ENCODE results near the gene ITPR2. TPM values are rescaled to one million over a fixed set of nuclear protein-coding genes. Genes with fewer than 3 reads are reported as not detected.
A peak's percentile ranks its signal among the peaks of the same experiment; 100 is the strongest.

Gene ITPR2
- total RNA-seq, 2 experiments from 2014 or later, result 25.6 to 44.7 TPM

- no peak overlapping the region for H3K4me2 ChIP-seq (ENCODE audit: low read length)
- no peak for TF ChIP-seq EZH2phosphoT487 (IDR thresholded peaks at IDR 0.05; ENCODE audit: borderline replicate concordance, low read depth, low read length)
- TF ChIP-seq, protein P1, sequence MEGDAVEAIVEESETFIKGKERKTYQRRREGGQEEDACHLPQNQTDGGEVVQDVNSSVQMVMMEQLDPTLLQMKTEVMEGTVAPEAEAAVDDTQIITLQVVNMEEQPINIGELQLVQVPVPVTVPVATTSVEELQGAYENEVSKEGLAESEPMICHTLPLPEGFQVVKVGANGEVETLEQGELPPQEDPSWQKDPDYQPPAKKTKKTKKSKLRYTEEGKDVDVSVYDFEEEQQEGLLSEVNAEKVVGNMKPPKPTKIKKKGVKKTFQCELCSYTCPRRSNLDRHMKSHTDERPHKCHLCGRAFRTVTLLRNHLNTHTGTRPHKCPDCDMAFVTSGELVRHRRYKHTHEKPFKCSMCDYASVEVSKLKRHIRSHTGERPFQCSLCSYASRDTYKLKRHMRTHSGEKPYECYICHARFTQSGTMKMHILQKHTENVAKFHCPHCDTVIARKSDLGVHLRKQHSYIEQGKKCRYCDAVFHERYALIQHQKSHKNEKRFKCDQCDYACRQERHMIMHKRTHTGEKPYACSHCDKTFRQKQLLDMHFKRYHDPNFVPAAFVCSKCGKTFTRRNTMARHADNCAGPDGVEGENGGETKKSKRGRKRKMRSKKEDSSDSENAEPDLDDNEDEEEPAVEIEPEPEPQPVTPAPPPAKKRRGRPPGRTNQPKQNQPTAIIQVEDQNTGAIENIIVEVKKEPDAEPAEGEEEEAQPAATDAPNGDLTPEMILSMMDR (conservative IDR thresholded peaks at IDR 0.05; ENCODE audit: low read length), result no peak
- no peaks in the 10 kb centered on the region; the same call in 1 of the 2 replicates for H3K9me3 ChIP-seq (ENCODE audit: low read length)
- no peak overlapping the region for H3K4me3 ChIP-seq (ENCODE audit: low read depth, low read length, poor library complexity, severe bottlenecking)
- ChIA-PET POLR2A (interaction anchor here (2.4 kb wide), 1 partner anchor 18 kb away, joined by 7 read pairs; the partner anchor contains the start of gene ITPR2), CTCF (ENCODE audit: unreplicated experiment) (no interaction called here)
- no peaks in the 10 kb centered on the region for H4K20me1 ChIP-seq (ENCODE audit: insufficient read depth, low read length)
- no peaks in the 10 kb centered on the region for H3K36me3 ChIP-seq (ENCODE audit: insufficient read depth, low read length)
- intact Hi-C loops (cut with micrococcal nuclease; ENCODE audit: unreplicated experiment), result no loop called here
- no peak overlapping the region for H3K27ac ChIP-seq (ENCODE audit: low read depth, low read length, poor library complexity, severe bottlenecking)
- no peak for DNase-seq (ENCODE audit: low spot score)
- no peaks in the 10 kb centered on the region for H3K9me2 ChIP-seq (ENCODE audit: insufficient read depth, low read length)
- peaks cover 44% of the 10 kb centered on the region for H3K4me1 ChIP-seq (ENCODE audit: insufficient read depth, low read length, poor library complexity, severe bottlenecking)
- no peak overlapping the region for H2AFZ ChIP-seq (ENCODE audit: low read length)
- no peaks in the 10 kb centered on the region for H3K79me2 ChIP-seq (ENCODE audit: insufficient read depth, low read depth, low read length)
- no TSS peak for BruUV-seq (replicated peaks)
Observed at GRCh38 chr12:26851031-26851809, 18.2 kb upstream of the ITPR2 start.

GRCh38 chr12:26848156-26848825 is 15.3 kb upstream of the ITPR2 start:
- BruUV-seq (replicated peaks), result no TSS peak
- Histone ChIP-seq H3K4me3 (ENCODE audit: low read depth, low read length, poor library complexity, severe bottlenecking) (no peak overlapping the region), H3K4me1 (ENCODE audit: insufficient read depth, low read length, poor library complexity, severe bottlenecking) (peaks cover 50% of the 10 kb centered on the region), H3K9me3 (ENCODE audit: low read length) (no peaks in the 10 kb centered on the region; the same call in 1 of the 2 replicates), H3K4me2 (ENCODE audit: low read length) (peak overlapping the region; percentile 27), H3K9me2 (ENCODE audit: insufficient read depth, low read length) (no peaks in the 10 kb centered on the region), H3K36me3 (ENCODE audit: insufficient read depth, low read length) (no peaks in the 10 kb centered on the region), H4K20me1 (ENCODE audit: insufficient read depth, low read length) (no peaks in the 10 kb centered on the region), H3K79me2 (ENCODE audit: insufficient read depth, low read depth, low read length) (no peaks in the 10 kb centered on the region), H2AFZ (ENCODE audit: low read length) (peak overlapping the region; percentile 79; the same call in 1 of the 2 replicates), H3K27ac (ENCODE audit: low read depth, low read length, poor library complexity, severe bottlenecking) (peak overlapping the region; percentile 7)
- intact Hi-C loops (cut with micrococcal nuclease; ENCODE audit: unreplicated experiment), result loop anchor here (5.0 kb wide), 1 partner anchor 89 kb away; the partner anchor contains the start of genes FGFR1OP2 and INTS13
- POLR2A ChIA-PET, result interaction anchor here (0.6 to 3.5 kb wide), 10 partner anchors 10 to 175 kb away, joined by 3 to 38 read pairs (median 4); partner anchors contain the start of genes ITPR2 and MED21
- TF ChIP-seq, protein P1 (conservative IDR thresholded peaks at IDR 0.05; ENCODE audit: low read length), result no peak
- TF ChIP-seq EZH2phosphoT487 (IDR thresholded peaks at IDR 0.05; ENCODE audit: borderline replicate concordance, low read depth, low read length), result no peak
- no peak for DNase-seq (ENCODE audit: low spot score)
- CTCF ChIA-PET (ENCODE audit: unreplicated experiment), result interaction anchor here (0.8 kb wide), 2 partner anchors 14 to 37 kb away, joined by 3 to 4 read pairs; no protein-coding TSS in a partner anchor
